NCI-H2196 (cell line): ENCODE data around the gene CLK2.
A peak's percentile ranks its signal among the peaks of the same experiment; 100 is the strongest.

Experiments used
- DNase-seq: peaks from one replicate; lab custom pipeline; 2025; ENCODE audit not compliant: unreplicated experiment; lab: John Stamatoyannopoulos, UW

The CLK2 gene

DNA sequence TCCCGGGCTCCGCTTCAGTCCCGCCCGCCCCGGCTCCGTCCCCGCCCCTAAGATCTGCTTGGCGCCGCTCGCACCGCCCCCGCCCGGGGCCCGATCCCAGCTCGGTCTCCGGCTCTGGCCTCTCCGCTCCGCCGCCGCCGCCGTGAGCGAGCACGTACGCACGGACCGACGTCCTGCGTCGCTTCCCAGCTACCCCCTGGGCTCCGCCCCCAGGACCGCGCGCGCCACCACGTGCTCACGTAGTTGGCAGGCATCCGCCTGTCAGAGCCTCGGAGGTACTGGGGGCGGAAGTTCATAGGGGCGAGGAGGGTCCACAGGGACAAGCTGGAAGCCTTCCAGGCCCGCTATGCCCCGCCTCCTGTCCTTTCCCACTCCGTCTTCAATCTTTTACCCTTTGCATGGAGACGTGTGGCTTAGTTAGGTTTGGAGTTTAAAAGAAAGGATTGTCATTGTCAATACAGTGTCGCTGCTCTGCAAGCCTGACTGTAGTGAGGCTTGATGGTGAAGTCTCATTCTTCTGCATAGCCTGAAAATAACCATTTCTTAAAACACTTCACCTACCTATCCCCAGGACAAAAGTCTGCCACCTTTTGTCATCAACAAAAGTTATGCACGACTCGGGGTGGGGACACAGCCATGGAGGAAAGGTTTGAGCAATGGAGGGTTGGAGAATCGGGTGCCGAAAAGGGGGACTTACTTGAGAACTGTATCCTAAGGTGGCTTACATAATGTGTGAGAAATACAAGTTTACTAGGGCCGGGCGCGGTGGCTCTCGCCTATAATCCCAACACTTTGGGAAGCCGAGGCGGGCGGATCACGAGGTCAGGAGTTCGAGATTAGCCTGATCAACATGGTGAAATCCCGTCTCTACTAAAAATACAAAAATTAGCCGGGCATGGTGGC lies at the start of gene CLK2:
Gene CLK2, minus strand, starts transcription at position 162 of the 903 bp plus-strand sequence. CDS start 2,527 bp downstream, outside the sequence.
- DNase-seq, result peak; percentile 96

DNA sequence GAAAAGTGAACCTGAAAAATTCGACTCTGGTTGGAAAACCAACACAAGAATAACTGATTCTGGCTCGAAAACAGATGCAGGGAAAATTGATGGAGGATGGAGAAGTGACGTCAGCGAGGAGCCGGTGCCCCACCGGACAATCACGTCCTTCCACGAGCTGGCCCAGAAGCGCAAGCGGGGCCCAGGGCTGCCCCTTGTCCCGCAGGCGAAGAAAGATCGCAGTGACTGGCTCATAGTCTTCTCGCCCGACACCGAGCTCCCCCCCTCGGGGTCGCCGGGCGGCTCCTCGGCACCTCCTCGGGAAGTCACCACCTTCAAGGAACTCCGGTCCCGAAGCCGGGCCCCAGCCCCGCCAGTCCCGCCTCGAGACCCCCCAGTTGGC lies 49.3 kb upstream of the CLK2 start:
- no peak for DNase-seq

DNA sequence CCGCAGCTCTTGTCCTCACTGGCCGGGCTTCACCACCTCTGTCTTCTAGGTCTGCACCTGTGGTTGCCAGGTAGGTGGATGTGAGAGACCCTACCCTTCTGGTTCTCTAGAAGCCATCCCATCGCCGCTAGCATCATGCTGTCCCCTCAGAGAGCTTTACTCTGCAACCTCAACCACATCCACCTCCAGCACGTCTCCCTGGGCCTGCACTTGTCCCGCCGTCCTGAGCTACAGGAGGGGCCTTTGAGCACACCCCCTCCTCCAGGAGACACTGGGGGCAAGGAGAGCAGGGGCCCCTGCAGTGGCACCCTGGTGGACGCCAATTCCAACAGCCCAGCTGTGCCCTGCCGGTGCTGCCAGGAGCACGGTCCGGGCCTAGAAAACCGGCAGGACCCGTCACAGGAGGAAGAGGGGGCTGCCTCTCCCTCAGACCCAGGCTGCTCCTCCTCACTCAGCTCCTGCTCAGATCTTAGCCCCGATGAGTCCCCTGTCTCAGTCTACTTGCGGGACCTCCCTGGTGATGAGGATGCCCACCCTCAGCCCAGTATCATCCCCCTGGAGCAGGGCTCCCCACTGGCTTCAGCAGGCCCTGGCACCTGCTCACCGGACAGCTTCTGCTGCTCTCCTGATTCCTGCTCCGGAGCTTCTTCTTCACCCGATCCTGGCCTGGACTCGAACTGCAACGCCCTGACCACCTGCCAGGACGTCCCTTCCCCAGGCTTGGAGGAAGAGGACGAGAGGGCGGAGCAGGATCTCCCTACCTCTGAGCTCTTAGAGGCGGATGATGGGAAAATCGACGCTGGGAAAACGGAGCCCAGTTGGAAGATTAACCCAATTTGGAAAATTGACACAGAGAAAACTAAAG lies 48.6 kb upstream of the CLK2 start:
- no peak for DNase-seq

DNA sequence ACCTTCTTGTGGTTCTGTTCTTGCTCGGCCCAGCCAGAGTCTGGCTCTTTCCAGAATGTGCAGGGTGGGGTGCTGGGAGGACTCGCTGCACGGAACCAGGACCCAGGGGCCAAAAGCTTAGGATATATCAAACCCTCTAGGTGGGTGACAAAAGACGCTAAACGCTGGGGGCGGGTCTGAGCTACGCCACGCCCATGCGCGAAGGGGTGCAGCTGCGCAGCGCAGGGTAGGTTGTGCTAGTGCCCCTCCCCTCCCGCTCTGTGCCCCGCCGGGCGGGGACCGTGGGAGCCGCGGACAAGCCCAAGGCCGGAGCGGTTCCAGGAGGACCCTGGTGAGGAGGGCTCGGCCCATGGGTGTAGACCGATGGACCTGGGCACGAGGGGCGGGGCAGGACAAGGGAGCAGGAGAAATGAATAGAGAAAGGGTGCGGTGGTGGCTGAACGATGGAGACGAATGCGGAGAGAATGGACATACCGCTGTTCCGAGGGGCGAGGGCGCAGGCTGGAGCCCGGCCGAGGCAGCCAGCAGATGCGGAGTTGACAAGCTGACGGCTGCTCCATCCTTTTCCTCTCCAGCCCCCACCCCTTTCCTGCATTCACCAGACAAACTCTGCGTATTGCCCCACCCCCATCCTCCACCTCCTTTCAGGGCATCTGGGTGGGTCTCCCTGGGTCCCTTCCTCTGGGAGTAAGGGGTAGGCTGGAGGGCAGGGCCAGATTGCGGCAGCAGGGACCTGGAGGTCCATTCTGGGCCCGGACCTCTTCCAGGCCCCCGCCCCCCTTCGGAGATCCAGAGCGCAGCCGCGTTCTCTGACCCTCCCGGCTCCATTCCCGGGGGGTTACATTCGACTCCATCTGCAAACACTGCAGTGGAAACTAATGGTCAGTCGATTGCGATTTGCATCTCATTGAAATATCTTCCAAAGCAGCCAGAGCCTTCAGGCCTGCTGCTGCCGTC lies 47.6 kb upstream of the CLK2 start, which contains the start of gene RUSC1:
Gene RUSC1, plus strand, starts transcription at position 234 of the 957 bp plus-strand sequence. CDS start 880 bp downstream, outside the sequence.
- peak; percentile 85 for DNase-seq

DNA sequence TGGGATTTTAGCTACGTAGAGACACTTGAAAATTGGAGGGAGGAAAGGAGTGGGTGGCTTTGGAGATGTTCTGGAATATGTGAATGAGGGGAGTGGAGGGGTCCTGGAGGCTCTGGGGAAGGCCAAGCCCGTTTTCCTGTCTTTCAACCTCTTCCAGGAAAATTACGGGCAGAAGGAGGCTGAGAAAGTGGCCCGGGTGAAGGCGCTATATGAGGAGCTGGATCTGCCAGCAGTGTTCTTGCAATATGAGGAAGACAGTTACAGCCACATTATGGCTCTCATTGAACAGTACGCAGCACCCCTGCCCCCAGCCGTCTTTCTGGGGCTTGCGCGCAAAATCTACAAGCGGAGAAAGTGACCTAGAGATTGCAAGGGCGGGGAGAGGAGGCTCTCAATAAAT lies 46.9 kb upstream of the CLK2 start:
- DNase-seq, result no peak

DNA sequence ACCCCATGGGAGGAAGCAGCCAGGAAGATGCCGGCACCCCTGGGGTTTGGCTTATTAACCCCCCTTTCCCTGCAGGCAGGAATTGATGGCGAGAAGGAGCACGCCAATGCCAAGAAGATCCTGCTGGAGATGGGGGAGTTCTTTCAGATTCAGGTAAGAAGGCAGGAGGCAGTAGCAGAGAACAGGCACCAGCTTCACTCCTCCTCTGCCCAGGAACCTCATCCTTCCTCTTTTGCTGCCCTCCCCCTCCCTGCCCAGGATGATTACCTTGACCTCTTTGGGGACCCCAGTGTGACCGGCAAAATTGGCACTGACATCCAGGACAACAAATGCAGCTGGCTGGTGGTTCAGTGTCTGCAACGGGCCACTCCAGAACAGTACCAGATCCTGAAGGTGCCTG lies 46.2 kb upstream of the CLK2 start:
- no peak for DNase-seq

DNA sequence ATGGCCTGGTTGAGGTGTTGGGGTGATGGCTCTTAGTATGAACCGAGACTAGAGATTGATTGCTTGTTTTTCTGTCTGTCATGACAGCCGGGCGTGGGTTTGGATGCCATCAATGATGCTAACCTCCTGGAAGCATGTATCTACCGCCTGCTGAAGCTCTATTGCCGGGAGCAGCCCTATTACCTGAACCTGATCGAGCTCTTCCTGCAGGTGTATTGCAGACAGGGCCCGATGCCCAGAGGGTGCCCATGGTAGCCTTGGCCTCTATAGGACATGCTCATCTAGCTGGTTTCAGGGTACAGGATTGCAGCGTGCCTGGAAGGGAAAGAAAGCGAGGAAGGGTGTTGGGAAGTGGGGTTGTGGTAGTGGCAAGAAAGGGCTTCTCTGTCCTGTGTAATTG lies 44.8 kb upstream of the CLK2 start:
- DNase-seq, result no peak

DNA sequence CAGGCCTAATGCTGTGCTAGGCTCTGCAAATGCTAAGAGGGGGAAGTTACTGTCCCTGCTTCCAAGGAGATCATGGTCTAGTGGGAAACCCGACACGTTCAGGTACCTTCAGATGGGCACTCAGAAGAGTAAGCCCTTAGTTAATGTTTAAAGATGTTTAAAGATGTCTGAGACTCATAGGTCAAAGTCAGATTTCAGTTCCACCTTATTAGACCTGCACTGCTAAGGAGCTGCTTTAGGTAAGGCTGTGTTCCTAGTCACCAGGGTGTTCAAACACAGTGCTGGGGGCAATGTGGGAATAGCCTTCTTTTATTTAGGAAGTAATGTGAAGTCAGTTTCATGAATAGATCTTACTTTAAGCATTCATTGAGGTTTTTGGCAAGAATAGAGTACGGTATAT lies 43.6 kb upstream of the CLK2 start:
- DNase-seq, result no peak

DNA sequence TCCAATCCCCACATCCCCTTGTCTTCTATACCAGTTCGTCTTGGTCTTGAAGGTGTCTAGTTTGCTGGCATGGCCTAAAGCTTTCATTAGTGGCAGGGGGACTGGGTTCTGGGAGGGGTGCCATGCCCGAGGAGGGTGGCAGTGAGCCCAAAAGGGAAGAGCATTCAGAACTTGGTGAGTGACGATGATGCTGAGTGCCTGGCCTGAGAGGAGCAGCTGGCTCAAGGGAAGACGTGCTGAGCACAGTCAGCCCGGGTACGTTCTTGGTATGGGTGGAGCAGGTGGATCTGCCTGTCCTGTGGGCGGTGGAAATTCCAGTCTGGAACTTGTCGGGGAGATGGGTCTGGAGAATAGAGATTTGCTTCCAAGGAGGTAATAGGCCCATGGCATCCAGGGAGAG lies 40.0 kb upstream of the CLK2 start:
- DNase-seq, result no peak

DNA sequence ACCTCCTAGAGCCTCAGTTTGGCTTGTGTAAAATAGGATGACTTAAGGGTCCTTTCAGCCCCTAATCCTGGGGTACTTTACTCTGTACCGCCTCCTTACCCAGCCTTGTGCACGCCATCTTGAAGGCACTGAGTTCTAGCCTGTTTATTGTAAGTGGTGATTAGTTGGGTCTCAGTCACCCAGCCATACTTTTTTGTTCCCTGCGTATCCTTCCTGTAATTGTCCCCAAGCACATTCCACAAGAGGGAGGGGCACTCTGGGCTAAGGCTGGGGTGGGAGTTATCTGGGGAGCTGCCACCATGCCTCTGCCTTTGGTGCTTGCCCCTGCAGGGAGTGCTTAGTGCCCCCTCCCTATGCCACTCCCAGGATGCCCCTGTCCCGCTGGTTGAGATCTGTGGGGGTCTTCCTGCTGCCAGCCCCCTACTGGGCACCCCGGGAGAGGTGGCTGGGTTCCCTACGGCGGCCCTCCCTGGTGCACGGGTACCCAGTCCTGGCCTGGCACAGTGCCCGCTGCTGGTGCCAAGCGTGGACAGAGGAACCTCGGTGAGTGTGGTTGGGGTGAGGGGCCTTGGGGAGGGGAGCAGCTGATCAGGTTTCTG lies 36.2 kb upstream of the CLK2 start:
- peak; percentile 28 for DNase-seq

DNA sequence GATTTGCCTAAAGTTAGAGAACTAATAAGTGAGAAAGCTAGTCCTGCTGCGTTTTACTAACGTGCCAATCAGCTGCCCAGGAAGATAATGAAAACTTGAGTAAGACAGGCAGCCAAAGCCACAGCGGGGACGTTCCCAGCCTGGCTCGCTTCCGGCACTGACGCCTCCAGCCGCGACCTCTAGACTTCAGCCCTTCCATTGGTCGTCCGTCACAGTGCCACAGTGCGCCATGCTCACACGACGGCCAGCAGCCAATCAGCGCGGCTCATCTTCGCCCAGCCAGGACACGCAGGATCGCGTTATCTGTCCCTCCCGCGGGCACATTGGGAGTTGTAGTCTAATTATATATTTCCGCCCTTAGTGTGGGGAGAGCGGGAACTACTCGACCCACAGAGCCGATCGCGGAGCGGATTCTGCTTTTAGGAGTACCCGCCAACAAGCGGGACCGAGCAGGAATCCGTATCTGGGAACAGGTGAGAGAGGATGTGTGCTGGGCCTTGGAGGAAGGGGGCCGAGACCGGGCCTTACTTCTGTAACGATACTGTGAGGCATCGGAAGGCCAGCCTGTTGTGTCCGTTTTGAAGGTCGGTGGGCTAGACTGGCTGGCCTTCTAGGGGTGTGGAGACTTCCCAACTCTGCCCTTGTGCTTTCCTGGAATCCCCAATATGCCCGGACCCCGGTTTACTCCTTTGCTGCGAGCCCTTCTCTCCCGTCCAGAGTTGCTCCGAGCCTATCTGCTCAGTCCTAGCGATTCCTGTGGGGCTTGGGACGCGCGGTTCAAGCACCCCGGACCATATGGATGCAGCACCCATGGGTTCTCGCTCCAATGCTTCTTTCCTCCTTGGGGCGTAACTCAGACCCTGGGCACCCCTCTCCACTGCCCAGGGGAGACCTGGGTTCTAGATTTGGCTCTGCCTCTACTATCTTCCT lies 35.5 kb upstream of the CLK2 start, which contains the start of gene FDPS:
Gene FDPS, plus strand, starts transcription at position 374 of the 930 bp plus-strand sequence. CDS start 924 bp downstream, outside the sequence.
- DNase-seq, result peak; percentile 98

DNA sequence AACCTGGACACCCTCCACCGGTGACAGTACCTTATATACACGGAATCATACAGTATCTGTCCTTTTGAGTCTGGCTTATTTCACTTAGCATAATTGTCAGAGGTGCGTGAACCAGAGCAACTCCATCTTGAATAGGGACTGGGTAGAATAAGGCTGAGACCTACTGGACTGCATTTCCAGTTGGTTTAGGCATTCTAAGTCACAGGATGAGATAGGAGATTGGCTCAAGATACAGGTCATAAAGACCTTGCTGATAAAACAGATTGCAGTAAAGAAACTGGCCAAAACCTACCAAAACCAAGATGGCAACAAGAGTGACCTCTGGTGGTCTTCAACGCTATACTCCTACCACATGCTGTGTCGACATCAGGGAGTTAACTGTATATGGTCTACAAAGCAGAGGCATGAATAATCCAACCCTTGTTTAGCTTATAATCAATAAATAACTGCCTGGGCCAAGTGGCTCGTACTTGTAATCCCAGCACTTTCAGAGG lies 34.0 kb upstream of the CLK2 start:
- no peak for DNase-seq

DNA sequence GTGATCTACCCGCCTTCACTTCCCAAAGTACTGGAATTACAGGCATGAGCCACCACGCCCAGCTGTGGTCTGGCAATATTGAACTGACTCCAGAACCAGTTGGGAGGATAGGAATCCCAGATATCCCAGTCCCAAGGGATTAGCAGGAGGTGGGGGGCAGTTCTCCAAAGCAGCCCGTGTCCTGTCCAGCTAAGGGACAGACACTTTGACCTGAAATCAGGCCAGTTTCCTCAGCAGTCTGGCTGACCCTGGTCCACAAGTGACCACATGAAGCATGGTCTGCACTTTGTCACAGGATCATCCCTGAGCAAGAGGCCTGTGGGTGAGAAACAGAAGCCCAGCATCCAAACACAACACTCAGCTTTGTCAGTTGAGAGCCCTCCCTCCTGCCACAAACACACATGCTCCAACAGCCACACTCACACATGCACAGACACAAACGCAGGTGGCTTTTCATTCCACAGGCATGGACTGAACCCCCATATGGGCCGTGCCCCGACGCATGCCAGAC lies 32.6 kb upstream of the CLK2 start:
- no peak for DNase-seq

DNA sequence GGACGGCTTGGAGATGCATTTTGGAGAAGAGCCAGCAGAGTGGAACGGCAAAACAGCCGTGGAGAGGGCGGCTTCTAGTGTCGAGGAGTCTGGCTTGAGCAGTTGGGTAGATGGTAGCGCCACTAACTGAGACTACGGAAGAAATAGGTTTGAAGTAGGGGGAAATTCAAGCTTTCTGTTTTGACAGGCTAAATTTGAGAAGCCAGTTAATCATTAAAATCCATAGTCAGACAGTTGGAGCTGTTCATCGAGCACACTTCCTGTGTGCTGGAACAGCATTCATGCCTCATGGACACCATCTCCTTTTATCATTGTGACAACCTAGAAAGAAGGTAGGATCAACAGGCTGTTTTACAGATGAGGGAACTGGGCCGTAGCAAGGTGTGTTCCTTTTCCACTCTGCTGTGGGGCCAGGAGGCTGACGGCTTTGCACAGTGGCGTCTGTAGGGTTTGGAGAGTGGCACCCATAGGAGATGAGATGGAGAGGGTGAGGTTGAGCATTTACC lies 31.3 kb upstream of the CLK2 start:
- no peak for DNase-seq

DNA sequence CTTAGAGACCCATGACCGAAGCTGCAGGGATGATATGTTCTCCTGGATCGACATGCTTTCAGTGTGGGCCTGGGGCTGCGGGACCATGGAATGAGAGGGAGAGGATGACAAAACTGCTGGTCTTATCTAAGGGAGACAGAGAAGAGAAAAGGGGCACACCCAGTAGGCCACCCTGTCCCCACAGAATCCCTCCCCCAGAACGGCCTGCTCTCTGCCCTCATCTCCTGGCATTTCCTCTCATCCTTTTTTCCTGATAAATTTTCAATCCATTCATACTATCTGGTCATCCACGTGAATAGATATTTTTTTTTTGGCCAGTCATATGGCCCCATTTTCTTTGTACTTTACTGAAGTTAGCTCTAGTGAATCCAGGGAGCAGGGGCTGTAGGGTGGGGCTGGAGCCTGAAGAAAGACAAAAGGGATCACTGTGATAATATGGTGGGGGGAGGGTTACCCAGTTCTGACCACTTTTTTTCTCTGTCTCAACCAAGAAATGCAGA lies 28.1 kb upstream of the CLK2 start, which contains the start of gene PKLR:
Gene PKLR, minus strand, starts transcription at position 97 of the 500 bp plus-strand sequence. Its CDS starts 43 bp downstream, at position 54.
- DNase-seq, result no peak

DNA sequence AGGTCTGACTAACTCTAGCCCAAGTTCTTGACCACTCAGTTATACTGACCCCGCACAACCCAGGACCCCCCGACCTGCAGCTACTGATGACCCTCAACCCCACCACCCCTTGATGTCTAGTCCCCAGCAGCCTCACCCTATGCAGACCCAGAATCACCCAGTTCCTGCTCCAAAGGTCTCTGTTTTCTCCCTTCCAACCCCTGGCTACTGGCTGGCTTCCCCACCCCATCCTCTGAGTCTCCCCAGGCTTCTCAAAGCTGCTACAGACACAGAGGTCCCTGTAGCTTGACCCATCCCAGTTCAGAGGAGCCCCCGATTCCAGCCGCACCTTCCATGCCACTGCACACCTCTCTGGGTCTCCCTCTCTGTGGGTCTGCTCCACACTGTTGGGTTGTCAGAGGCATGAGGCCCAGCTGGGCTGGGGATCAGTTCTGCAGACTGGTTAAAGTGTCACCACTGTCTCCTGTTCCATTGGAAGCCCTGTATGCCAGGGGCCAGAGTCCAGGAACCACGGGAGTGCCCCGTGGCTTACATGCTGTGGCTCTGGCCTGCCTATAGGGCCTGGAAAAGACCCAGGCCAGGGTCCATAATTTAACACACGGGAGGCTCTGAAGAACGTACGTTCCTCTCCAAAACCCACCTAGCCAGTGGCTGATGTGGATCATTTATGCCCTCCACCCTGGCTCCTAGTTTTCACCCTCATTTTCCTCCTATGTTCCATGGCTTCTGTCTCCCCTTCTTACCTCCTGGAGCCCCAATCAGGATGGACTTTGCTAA lies 27.4 kb upstream of the CLK2 start:
- DNase-seq, result no peak

DNA sequence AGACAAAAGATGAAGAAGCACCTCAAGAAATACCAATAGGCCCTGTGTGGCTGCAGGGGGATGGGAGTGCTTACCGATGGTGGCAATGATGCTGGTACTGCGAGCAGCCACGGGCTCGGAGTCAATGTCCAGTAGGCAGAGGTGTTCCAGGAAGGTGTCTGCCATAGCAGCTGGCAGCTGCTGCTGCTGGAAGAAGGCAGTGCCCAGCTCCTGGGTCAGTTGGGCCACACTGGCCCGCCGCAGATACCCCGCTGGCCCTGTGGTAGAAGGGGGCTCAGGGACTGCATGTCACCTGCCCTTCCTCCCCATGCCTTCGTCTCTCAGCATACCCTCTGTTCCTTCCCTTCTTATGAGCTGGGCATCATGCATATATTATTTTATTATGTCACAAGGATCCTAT lies 26.7 kb upstream of the CLK2 start:
- no peak for DNase-seq
